ENCODE results near the gene GABRR3. TPM values are rescaled to one million over a fixed set of nuclear protein-coding genes. Genes with fewer than 3 reads are reported as not detected.
A peak's percentile ranks its signal among the peaks of the same experiment; 100 is the strongest.

The GABRR3 gene
- total RNA-seq, 6 experiments from 2014 or later = not detected

DNA sequence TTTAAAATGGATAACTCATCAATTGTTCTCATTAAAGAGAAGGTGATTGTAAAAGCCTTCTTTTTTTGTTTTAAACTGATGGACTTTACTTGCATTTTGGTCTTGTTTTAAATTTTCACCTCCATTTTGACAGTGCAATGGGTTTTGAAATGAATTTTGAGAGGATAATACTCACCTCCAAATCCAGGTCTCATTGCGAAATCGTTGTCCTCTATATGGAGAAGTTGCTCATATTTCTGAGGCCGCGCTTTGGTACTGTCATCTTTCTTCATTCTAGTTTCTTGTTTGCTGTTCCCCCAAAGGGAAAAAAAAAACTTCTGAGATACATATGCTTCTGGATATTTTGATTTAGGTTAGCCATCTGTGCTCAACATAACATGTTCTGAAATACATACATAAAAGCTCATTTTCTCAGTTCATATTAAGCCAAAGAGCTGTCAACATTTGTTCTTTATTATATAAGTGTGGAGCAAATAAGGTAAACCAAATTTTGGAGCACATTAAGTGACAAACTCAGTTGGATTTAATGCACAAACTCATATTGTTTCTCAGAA, 9.6 kb downstream of the GABRR3 start:
- Mint-ChIP-seq H3K9me3 (no peaks in the 10 kb centered on the region), H3K36me3 (ENCODE audit: low read depth) (no peaks in the 10 kb centered on the region), H3K4me1 (ENCODE audit: low read depth) (peaks cover 12% of the 10 kb centered on the region; the same call in 1 of the 2 replicates), H3K4me3 (no peak overlapping the region), H3K27me3 (ENCODE audit: insufficient read depth) (peaks cover 11% of the 10 kb centered on the region), H3K27ac (no peak overlapping the region)
- no peak for DNase-seq
- TF ChIP-seq, protein P1, sequence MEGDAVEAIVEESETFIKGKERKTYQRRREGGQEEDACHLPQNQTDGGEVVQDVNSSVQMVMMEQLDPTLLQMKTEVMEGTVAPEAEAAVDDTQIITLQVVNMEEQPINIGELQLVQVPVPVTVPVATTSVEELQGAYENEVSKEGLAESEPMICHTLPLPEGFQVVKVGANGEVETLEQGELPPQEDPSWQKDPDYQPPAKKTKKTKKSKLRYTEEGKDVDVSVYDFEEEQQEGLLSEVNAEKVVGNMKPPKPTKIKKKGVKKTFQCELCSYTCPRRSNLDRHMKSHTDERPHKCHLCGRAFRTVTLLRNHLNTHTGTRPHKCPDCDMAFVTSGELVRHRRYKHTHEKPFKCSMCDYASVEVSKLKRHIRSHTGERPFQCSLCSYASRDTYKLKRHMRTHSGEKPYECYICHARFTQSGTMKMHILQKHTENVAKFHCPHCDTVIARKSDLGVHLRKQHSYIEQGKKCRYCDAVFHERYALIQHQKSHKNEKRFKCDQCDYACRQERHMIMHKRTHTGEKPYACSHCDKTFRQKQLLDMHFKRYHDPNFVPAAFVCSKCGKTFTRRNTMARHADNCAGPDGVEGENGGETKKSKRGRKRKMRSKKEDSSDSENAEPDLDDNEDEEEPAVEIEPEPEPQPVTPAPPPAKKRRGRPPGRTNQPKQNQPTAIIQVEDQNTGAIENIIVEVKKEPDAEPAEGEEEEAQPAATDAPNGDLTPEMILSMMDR (IDR thresholded peaks at IDR 0.05) = no peak

- peak; percentile 64 for DNase-seq
- Mint-ChIP-seq H3K27ac (no peak overlapping the region), H3K36me3 (ENCODE audit: low read depth) (no peaks in the 10 kb centered on the region), H3K27me3 (ENCODE audit: insufficient read depth) (peaks cover 22% of the 10 kb centered on the region), H3K4me1 (ENCODE audit: low read depth) (peaks cover 12% of the 10 kb centered on the region; the same call in 1 of the 2 replicates), H3K4me3 (no peak overlapping the region), H3K9me3 (no peaks in the 10 kb centered on the region)
- TF ChIP-seq, protein P1 (IDR thresholded peaks at IDR 0.05) = peak; percentile 100
Observed at GRCh38 chr3:98022978-98023820, 11.9 kb downstream of the GABRR3 start.

- DNase-seq = peak; percentile 42
- H3K27ac Mint-ChIP-seq = no peak overlapping the region
- H3K9me3 Mint-ChIP-seq = no peaks in the 10 kb centered on the region
- peaks cover 12% of the 10 kb centered on the region; the same call in 1 of the 2 replicates for H3K4me1 Mint-ChIP-seq (ENCODE audit: low read depth)
- TF ChIP-seq, protein P1 (IDR thresholded peaks at IDR 0.05) = no peak
- no peak overlapping the region for H3K4me3 Mint-ChIP-seq
- H3K27me3 Mint-ChIP-seq (ENCODE audit: insufficient read depth) = peaks cover 22% of the 10 kb centered on the region
- no peaks in the 10 kb centered on the region for H3K36me3 Mint-ChIP-seq (ENCODE audit: low read depth)
Observed at GRCh38 chr3:98021830-98022560, 13.1 kb downstream of the GABRR3 start.

DNA sequence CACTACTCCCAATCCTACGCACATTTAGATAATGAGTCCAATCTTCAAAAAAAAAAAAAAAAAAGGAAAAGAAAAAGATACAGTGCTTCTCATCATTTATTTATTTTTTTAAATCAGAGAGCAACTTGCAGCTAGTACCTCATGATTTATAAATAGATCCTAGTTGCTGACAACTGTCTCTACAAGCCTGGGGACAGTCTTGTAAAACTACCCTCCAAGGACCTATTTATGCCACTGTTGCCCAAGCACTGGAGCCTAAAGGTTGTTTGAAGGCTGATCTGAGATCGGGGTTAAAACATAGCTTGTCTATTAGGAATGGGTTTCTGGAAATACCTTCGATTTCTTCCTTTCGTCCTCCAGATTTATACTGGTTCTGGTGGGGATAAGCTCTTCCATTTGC, 14.7 kb downstream of the GABRR3 start:
- TF ChIP-seq, protein P1 (IDR thresholded peaks at IDR 0.05) = no peak
- Mint-ChIP-seq H3K9me3 (no peaks in the 10 kb centered on the region), H3K27me3 (ENCODE audit: insufficient read depth) (peaks cover 25% of the 10 kb centered on the region), H3K4me3 (no peak overlapping the region), H3K4me1 (ENCODE audit: low read depth) (peaks cover 12% of the 10 kb centered on the region; the same call in 1 of the 2 replicates), H3K36me3 (ENCODE audit: low read depth) (no peaks in the 10 kb centered on the region), H3K27ac (no peak overlapping the region)
- DNase-seq = no peak

- TF ChIP-seq, protein P1 (IDR thresholded peaks at IDR 0.05) = no peak
- H3K4me1 Mint-ChIP-seq (ENCODE audit: low read depth) = peaks cover 22% of the 10 kb centered on the region
- H3K4me3 Mint-ChIP-seq = no peak overlapping the region
- no peaks in the 10 kb centered on the region for H3K9me3 Mint-ChIP-seq
- no peaks in the 10 kb centered on the region for H3K36me3 Mint-ChIP-seq (ENCODE audit: low read depth)
- H3K27ac Mint-ChIP-seq = no peak overlapping the region
- DNase-seq = no peak
- peaks cover 22% of the 10 kb centered on the region for H3K27me3 Mint-ChIP-seq (ENCODE audit: insufficient read depth)
Observed at GRCh38 chr3:98018301-98018700, 16.8 kb downstream of the GABRR3 start.

All from HFFc6 (cell line).